Vagina (tissue), 2 donors: ENCODE measurements around the gene FAM83C. TPM values are rescaled to one million over a fixed set of nuclear protein-coding genes. Genes with fewer than 3 reads are reported as not detected.

Source experiments
- DNase-seq, 2 donors: peaks; one replicate each; pipeline ENCODE4 v3.0.0-alpha.2; 2017; ENCODE audit errors: extremely low spot score in 2 of 2
- H3K27ac ChIP-seq: fragments of 200-600 bp; sonication (generic); one replicate; pipeline ENCODE4 v1.5.1; 2019
- H3K27me3 ChIP-seq: fragments of 200-600 bp; sonication (generic); one replicate; pipeline ENCODE4 v1.5.1; 2019
- H3K36me3 ChIP-seq, 2 donors: fragments of 200-600 bp; sonication (generic); one replicate each; pipeline ENCODE4 v1.5.1; 2017 to 2019
- H3K4me1 ChIP-seq: fragments of 200-600 bp; sonication (generic); one replicate; pipeline ENCODE4 v1.5.1; 2019
- H3K4me3 ChIP-seq, 2 donors: fragments of 200-600 bp; sonication (generic); 1 replicate in 1 of 2; 2 replicates in 1 of 2; pipeline ENCODE4 v1.5.1; 2016 to 2019
- H3K9me3 ChIP-seq: fragments of 200-600 bp; sonication (generic); one replicate; pipeline ENCODE4 v1.5.1; 2019
- CTCF ChIP-seq, 3 experiments: fragments of 450-650 bp in 2 of 3; fragments of 200-600 bp in 1 of 3; sonication (generic) in 1 of 3; IDR thresholded peaks; one replicate each; pipeline ENCODE4 v1.5.1; 2017 to 2019; ENCODE audit warnings: antibody characterized with exemption in 3 of 3, mild to moderate bottlenecking in 2 of 3, moderate library complexity in 2 of 3
- POLR2A ChIP-seq, 2 donors: fragments of 450-650 bp; IDR thresholded peaks; one replicate each; pipeline ENCODE4 v1.6.1; 2017; ENCODE audit warnings: antibody characterized with exemption in 2 of 2, mild to moderate bottlenecking in 2 of 2, moderate library complexity in 2 of 2
- POLR2AphosphoS5 ChIP-seq, 2 donors: sonication (generic); formaldehyde crosslinking; IDR thresholded peaks; one replicate each; pipeline ENCODE4 v1.9.0; 2017; ENCODE audit warnings: antibody characterized with exemption in 2 of 2, mild to moderate bottlenecking in 2 of 2, low read depth in 1 of 2; ENCODE audit not compliant: insufficient read depth in 1 of 2
- intact Hi-C: fragments of 100-400 bp; cut with DNase I; formaldehyde crosslinking; loops from one replicate; pipeline ENCODE4 v1.15.1; 2023
- total RNA-seq: library from RNA; depleted of rRNA; stranded (reverse); fragments of >200 nt; gene quantifications from one replicate; pipeline ENCODE4 v1.2.3, GENCODE V29; 2016

Gene FAM83C
- total RNA-seq, 1 donor from 2014 or later = 16.9 TPM

DNA sequence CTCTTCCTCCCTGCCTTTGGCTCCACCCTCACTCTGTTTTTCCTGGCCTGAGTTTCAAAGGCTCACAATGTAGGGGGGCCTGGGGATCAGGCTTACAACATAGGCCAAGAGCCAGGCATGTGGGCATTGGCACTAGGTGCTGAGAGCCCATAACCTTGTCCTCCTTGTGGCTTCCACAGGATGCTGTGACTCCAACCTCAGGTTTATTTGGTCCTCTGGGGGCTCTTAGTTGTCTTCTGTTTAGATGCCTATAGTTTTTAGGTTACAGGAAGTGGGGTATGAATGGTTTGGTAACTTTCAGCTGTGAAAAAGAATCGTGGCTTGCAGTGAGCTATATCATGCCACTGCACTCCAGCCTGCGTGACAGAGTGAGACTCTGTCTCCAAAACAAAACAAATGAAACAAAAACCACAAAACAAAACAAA is 40.2 kb downstream of the FAM83C start:
- DNase-seq = no peak
- intact Hi-C loops = no loop called here

DNA sequence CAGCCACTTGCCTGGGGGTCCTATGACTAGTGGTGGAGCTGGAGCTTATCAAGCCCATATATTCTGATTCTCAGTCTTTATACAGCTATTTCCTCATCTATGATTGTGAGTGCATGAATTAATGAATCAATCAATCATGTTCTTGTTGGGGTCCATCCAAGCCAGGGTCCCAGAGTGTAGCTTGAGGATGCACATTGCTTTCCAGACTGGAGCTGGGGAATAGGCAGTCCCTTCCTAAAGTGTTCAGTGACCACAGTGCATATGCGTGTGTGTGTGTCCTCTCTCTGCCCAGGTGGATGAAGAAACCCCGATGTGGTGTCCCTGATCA is 40.6 kb downstream of the FAM83C start:
- no peak overlapping the region for H3K4me3 ChIP-seq
- DNase-seq = no peak
- H3K27ac ChIP-seq = no peak overlapping the region
- TF ChIP-seq POLR2A (IDR thresholded peaks at IDR 0.05) = no peak
- TF ChIP-seq POLR2AphosphoS5 (IDR thresholded peaks at IDR 0.05; ENCODE audit: insufficient read depth in 1 of 2, low read depth in 1 of 2) = no peak
- H3K4me1 ChIP-seq = no peaks in the 10 kb centered on the region
- intact Hi-C loops = no loop called here
- no peaks in the 10 kb centered on the region for H3K27me3 ChIP-seq
- no peaks in the 10 kb centered on the region for H3K36me3 ChIP-seq
- H3K9me3 ChIP-seq = no peaks in the 10 kb centered on the region

More for the DNA sequence above, 40.2 kb downstream of the FAM83C start:
- Histone ChIP-seq H3K36me3 (no peaks in the 10 kb centered on the region), H3K4me1 (no peaks in the 10 kb centered on the region), H3K27me3 (no peaks in the 10 kb centered on the region), H3K4me3 (no peak overlapping the region), H3K9me3 (no peaks in the 10 kb centered on the region), H3K27ac (no peak overlapping the region)
- TF ChIP-seq POLR2A (IDR thresholded peaks at IDR 0.05) = no peak
- no peak for TF ChIP-seq POLR2AphosphoS5 (IDR thresholded peaks at IDR 0.05; ENCODE audit: insufficient read depth in 1 of 2, low read depth in 1 of 2)
- TF ChIP-seq CTCF (IDR thresholded peaks at IDR 0.05) = no peak

- no peaks in the 10 kb centered on the region for H3K36me3 ChIP-seq
- H3K4me1 ChIP-seq = no peaks in the 10 kb centered on the region
Measured at GRCh38 chr20:35248641-35249475, 43.4 kb downstream of the FAM83C start.

DNA sequence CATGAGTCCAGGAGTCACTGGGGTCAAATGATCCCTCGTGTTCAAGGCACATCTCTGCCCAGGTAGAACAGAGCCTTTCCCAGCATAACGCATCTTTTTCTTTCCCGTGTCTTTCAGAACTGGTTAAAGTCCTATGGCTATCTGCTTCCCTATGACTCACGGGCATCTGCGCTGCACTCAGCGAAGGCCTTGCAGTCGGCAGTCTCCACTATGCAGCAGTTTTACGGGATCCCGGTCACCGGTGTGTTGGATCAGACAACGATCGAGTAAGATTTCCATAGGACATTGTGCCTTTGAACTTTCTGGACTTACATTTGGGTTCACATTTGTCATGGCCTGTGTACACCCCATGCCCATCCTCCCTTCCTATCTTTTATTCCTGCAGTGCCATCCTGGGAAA is 45.5 kb downstream of the FAM83C start:
- intact Hi-C loops = no loop called here
- H3K27ac ChIP-seq = no peak overlapping the region

More at GRCh38 chr20:35248641-35249475, 43.4 kb downstream of the FAM83C start:
- TF ChIP-seq CTCF (IDR thresholded peaks at IDR 0.05) (no peak), POLR2A (IDR thresholded peaks at IDR 0.05) (no peak), POLR2AphosphoS5 (IDR thresholded peaks at IDR 0.05; ENCODE audit: insufficient read depth in 1 of 2, low read depth in 1 of 2) (no peak)
- H3K4me3 ChIP-seq = no peak overlapping the region
- no peaks in the 10 kb centered on the region for H3K9me3 ChIP-seq
- DNase-seq = no peak
- H3K27ac ChIP-seq = no peak overlapping the region
- intact Hi-C loops = no loop called here
- H3K27me3 ChIP-seq = no peaks in the 10 kb centered on the region

GRCh38 chr20:35243986-35244385 is 48.2 kb downstream of the FAM83C start:
- DNase-seq = no peak
- TF ChIP-seq POLR2AphosphoS5 (IDR thresholded peaks at IDR 0.05; ENCODE audit: insufficient read depth in 1 of 2, low read depth in 1 of 2) (no peak), CTCF (IDR thresholded peaks at IDR 0.05) (no peak), POLR2A (IDR thresholded peaks at IDR 0.05) (no peak)

More for the DNA sequence above, 45.5 kb downstream of the FAM83C start:
- H3K4me1 ChIP-seq = no peaks in the 10 kb centered on the region
- no peaks in the 10 kb centered on the region for H3K27me3 ChIP-seq
- no peak for TF ChIP-seq POLR2A (IDR thresholded peaks at IDR 0.05)
- TF ChIP-seq CTCF (IDR thresholded peaks at IDR 0.05) = no peak
- TF ChIP-seq POLR2AphosphoS5 (IDR thresholded peaks at IDR 0.05; ENCODE audit: insufficient read depth in 1 of 2, low read depth in 1 of 2) = no peak
- DNase-seq = no peak
- no peaks in the 10 kb centered on the region for H3K9me3 ChIP-seq
- H3K36me3 ChIP-seq = no peaks in the 10 kb centered on the region
- H3K4me3 ChIP-seq = no peak overlapping the region

More at GRCh38 chr20:35243986-35244385, 48.2 kb downstream of the FAM83C start:
- Histone ChIP-seq H3K27me3 (no peaks in the 10 kb centered on the region), H3K9me3 (no peaks in the 10 kb centered on the region), H3K36me3 (no peaks in the 10 kb centered on the region), H3K27ac (no peak overlapping the region), H3K4me1 (no peaks in the 10 kb centered on the region), H3K4me3 (no peak overlapping the region)
- intact Hi-C loops = no loop called here
